Measurements from ENCODE around the gene ANXA10. TPM values are rescaled to one million over a fixed set of nuclear protein-coding genes. Genes with fewer than 3 reads are reported as not detected.

The ANXA10 gene
- total RNA-seq, 1 experiment from 2014 or later: not detected

GRCh38 chr4:168218645-168219044 is 126.3 kb downstream of the ANXA10 start (continued):
- TF ChIP-seq HMGXB4 (CRISPR knock-in tag; IDR thresholded peaks at IDR 0.05) (no peak), KAT7 (CRISPR knock-in tag; IDR thresholded peaks at IDR 0.05; ENCODE audit: borderline replicate concordance) (no peak), NR3C1 (CRISPR knock-in tag; conservative IDR thresholded peaks at IDR 0.05; ENCODE audit: low read depth) (no peak)
- TF ChIP-seq, protein P1, sequence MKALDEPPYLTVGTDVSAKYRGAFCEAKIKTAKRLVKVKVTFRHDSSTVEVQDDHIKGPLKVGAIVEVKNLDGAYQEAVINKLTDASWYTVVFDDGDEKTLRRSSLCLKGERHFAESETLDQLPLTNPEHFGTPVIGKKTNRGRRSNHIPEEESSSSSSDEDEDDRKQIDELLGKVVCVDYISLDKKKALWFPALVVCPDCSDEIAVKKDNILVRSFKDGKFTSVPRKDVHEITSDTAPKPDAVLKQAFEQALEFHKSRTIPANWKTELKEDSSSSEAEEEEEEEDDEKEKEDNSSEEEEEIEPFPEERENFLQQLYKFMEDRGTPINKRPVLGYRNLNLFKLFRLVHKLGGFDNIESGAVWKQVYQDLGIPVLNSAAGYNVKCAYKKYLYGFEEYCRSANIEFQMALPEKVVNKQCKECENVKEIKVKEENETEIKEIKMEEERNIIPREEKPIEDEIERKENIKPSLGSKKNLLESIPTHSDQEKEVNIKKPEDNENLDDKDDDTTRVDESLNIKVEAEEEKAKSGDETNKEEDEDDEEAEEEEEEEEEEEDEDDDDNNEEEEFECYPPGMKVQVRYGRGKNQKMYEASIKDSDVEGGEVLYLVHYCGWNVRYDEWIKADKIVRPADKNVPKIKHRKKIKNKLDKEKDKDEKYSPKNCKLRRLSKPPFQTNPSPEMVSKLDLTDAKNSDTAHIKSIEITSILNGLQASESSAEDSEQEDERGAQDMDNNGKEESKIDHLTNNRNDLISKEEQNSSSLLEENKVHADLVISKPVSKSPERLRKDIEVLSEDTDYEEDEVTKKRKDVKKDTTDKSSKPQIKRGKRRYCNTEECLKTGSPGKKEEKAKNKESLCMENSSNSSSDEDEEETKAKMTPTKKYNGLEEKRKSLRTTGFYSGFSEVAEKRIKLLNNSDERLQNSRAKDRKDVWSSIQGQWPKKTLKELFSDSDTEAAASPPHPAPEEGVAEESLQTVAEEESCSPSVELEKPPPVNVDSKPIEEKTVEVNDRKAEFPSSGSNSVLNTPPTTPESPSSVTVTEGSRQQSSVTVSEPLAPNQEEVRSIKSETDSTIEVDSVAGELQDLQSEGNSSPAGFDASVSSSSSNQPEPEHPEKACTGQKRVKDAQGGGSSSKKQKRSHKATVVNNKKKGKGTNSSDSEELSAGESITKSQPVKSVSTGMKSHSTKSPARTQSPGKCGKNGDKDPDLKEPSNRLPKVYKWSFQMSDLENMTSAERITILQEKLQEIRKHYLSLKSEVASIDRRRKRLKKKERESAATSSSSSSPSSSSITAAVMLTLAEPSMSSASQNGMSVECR (CRISPR knock-in tag; IDR thresholded peaks at IDR 0.05; ENCODE audit: borderline replicate concordance): no peak

GRCh38 chr4:168220893-168221292 is 128.6 kb downstream of the ANXA10 start:
- TF ChIP-seq CREB1 (CRISPR knock-in tag; IDR thresholded peaks at IDR 0.05): no peak
- TF ChIP-seq NFYB (CRISPR knock-in tag; conservative IDR thresholded peaks at IDR 0.05; ENCODE audit: low read depth): no peak
- TF ChIP-seq, protein P2, sequence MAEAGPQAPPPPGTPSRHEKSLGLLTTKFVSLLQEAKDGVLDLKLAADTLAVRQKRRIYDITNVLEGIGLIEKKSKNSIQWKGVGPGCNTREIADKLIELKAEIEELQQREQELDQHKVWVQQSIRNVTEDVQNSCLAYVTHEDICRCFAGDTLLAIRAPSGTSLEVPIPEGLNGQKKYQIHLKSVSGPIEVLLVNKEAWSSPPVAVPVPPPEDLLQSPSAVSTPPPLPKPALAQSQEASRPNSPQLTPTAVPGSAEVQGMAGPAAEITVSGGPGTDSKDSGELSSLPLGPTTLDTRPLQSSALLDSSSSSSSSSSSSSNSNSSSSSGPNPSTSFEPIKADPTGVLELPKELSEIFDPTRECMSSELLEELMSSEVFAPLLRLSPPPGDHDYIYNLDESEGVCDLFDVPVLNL (CRISPR knock-in tag; IDR thresholded peaks at IDR 0.05; ENCODE audit: borderline replicate concordance, low read depth): no peak
- TF ChIP-seq SMAD3 (CRISPR knock-in tag; IDR thresholded peaks at IDR 0.05; ENCODE audit: borderline replicate concordance): no peak
- TF ChIP-seq, protein P3, sequence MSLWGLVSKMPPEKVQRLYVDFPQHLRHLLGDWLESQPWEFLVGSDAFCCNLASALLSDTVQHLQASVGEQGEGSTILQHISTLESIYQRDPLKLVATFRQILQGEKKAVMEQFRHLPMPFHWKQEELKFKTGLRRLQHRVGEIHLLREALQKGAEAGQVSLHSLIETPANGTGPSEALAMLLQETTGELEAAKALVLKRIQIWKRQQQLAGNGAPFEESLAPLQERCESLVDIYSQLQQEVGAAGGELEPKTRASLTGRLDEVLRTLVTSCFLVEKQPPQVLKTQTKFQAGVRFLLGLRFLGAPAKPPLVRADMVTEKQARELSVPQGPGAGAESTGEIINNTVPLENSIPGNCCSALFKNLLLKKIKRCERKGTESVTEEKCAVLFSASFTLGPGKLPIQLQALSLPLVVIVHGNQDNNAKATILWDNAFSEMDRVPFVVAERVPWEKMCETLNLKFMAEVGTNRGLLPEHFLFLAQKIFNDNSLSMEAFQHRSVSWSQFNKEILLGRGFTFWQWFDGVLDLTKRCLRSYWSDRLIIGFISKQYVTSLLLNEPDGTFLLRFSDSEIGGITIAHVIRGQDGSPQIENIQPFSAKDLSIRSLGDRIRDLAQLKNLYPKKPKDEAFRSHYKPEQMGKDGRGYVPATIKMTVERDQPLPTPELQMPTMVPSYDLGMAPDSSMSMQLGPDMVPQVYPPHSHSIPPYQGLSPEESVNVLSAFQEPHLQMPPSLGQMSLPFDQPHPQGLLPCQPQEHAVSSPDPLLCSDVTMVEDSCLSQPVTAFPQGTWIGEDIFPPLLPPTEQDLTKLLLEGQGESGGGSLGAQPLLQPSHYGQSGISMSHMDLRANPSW (CRISPR knock-in tag; conservative IDR thresholded peaks at IDR 0.05; ENCODE audit: low read depth): no peak
- TF ChIP-seq, protein P4, sequence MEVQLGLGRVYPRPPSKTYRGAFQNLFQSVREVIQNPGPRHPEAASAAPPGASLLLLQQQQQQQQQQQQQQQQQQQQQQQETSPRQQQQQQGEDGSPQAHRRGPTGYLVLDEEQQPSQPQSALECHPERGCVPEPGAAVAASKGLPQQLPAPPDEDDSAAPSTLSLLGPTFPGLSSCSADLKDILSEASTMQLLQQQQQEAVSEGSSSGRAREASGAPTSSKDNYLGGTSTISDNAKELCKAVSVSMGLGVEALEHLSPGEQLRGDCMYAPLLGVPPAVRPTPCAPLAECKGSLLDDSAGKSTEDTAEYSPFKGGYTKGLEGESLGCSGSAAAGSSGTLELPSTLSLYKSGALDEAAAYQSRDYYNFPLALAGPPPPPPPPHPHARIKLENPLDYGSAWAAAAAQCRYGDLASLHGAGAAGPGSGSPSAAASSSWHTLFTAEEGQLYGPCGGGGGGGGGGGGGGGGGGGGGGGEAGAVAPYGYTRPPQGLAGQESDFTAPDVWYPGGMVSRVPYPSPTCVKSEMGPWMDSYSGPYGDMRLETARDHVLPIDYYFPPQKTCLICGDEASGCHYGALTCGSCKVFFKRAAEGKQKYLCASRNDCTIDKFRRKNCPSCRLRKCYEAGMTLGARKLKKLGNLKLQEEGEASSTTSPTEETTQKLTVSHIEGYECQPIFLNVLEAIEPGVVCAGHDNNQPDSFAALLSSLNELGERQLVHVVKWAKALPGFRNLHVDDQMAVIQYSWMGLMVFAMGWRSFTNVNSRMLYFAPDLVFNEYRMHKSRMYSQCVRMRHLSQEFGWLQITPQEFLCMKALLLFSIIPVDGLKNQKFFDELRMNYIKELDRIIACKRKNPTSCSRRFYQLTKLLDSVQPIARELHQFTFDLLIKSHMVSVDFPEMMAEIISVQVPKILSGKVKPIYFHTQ (CRISPR knock-in tag; IDR thresholded peaks at IDR 0.05): no peak
- TF ChIP-seq, protein P5, sequence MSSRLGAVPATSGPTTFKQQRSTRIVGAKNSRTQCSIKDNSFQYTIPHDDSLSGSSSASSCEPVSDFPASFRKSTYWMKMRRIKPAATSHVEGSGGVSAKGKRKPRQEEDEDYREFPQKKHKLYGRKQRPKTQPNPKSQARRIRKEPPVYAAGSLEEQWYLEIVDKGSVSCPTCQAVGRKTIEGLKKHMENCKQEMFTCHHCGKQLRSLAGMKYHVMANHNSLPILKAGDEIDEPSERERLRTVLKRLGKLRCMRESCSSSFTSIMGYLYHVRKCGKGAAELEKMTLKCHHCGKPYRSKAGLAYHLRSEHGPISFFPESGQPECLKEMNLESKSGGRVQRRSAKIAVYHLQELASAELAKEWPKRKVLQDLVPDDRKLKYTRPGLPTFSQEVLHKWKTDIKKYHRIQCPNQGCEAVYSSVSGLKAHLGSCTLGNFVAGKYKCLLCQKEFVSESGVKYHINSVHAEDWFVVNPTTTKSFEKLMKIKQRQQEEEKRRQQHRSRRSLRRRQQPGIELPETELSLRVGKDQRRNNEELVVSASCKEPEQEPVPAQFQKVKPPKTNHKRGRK (CRISPR knock-in tag; IDR thresholded peaks at IDR 0.05; ENCODE audit: borderline replicate concordance): no peak
- no peak for TF ChIP-seq ZNF219 (CRISPR knock-in tag; IDR thresholded peaks at IDR 0.05; ENCODE audit: borderline replicate concordance)
- ChIA-PET POLR2A (no interaction called here), CTCF (no interaction called here)
- Mint-ChIP-seq H3K36me3 (peaks cover 12% of the 10 kb centered on the region), H3K4me1 (0 out of 2 replicates have a peak, but pooled peaks cover 3% of the 10 kb centered on the region), H3K27ac (no peak overlapping the region), H3K4me3 (no peak overlapping the region), H3K27me3 (ENCODE audit: low read depth) (no peaks in the 10 kb centered on the region), H3K9me3 (peaks cover 21% of the 10 kb centered on the region)
- DNase-seq (ENCODE audit: low spot score) (no peak), ATAC-seq (no peak)

Data from WTC11 (cell line).